HG03439 (cell line): ENCODE data around the gene NARF.
"Not testable (repeated sequence)": the region's sequence is repeated elsewhere in the genome, so short reads cannot be mapped to it uniquely, and the experiment has no call there.

Source experiments
- ATAC-seq: cut with Tn5 transposase; IDR thresholded peaks from one replicate; pipeline ENCODE4 v1.9.1; 2021; ENCODE audit warnings: mild to moderate bottlenecking, moderate library complexity; ENCODE audit not compliant: unreplicated experiment

NARF gene

DNA sequence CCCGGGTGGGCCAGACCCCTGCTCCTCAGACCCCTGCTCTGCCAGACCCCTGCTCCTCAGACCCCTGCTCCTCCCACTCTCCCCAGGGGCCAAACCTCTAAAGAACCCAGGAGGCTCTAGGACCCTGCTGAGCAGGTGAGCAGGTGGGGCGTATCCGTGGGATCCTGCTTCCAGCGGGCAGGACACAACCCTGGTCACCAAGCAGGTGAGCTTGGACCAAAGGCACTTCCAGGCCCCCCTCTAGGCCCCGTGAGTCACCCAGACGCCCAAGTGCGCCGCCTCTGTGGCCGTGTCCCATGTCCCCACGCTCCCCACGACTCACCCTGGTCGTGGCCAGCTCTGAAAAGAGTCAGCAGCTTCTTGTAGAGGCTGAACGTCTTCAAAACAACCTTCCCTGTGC lies 13.0 kb upstream of the NARF start:
- ATAC-seq: no peak

DNA sequence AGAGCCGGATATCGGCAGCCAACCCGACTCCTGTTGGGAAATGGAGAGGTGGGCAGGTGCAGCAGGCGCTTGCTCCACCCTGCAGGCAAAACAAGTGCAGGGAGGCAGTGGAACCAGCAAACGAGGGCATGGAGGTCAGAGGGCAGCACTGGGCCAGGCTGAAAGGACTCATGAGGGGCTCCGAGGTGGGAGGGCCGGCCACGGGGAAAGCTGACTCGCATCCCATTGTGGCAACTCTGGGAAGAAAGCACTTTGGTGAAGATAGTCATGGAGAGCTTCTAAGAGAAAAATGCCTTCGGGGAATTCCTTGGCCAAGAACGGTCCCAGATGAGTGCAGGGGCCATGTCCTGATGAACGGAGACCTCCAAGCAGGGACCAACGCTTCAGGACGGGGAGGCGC lies 12.4 kb upstream of the NARF start:
- ATAC-seq: no peak

DNA sequence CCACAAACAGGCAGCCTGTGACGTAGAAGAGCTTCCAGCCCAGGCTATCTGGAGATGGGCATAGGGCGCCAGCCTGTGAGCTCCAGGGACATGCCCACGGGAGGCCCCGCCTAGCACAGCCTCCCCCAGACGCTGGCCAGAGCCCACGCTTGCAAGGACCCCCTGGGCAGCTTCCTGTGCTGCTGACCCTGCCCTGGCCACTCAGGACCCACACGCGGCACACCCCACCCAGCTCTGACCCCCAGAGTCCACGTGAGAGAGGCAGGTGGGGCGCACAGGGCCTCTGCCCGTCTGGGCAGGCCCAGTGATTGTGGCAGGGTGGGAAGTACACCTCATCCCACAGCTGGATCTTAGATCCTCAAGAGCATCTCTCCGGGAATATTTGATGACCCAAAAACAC lies 11.9 kb upstream of the NARF start:
- no peak for ATAC-seq

DNA sequence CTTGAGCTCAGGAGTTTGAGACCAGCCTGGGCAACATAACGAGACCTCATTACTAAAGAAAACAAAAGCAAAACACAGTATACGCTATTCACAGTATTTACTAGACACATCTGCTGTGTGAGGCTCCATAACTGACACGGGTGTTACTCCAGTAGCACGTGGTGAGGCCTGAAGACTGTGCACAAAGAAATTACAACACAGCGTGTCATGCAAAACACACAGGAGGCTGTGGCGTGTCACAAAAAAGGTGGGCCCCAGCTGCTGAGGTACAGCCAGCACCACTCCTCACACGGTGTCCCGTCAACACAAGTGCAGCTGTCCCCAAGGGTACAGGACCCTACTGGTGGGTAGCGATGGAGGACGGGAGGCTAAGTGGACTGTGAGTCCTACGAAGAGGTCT lies 10.7 kb upstream of the NARF start:
- ATAC-seq: no peak

DNA sequence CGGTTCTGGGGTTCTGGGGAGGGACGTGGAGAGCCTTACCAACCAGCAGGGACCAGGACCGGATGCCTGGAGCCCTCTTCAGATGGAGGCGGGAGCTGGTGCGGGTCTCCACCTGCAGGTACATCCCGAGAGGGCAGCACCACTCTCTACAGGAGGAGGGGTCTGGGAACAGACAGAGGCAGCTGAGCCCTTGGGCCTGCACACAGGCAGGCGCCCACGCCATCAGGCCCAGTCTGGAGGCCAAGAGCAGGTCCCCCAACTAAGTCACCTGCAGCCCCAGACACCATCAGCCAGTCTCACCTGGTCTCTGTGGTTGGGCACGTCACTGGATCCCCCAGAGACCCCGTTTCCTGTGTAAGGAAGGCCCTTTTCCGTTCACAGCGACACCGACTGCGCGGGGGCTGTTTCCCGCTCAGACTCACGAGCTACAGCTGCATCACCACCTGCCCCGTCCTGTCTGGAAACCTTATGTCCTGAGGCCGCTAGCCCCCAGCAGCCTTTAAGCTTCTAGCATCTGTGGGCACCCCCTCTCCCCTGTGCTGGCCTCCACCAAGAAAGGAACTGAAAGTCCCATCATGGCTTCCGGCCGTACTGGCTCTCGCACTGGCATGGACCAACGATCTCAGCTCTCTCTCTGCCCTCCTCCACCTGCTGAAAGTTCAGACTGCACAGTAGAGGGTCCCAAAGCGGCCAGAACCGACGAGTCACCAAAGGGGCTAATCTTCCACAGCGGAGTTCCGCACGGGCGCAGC lies 9.2 kb upstream of the NARF start:
- ATAC-seq: peak; percentile 49

DNA sequence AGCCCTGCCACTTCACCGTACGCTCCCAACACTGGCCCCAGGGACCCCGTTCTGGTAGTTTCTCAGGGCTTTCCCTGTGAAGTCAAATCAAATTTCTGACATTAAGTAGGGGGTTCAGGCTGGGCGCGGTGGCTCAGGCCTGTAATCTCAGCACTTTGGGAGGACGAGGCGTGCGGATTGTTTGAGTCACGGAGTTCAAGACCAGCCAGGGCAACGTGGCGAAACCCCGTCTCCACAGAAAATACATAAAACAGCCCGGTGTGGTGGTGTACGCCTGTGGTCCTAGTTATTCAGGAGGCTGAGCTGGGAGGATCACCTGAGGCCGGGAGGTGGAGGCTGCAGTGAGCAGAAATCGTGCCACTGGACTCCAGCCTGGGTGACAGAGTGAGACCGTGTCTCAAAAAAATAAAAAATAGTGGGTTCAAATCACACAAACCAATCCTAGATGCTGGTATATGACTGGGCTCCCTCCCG lies 8.6 kb upstream of the NARF start:
- peak; percentile 3 for ATAC-seq

DNA sequence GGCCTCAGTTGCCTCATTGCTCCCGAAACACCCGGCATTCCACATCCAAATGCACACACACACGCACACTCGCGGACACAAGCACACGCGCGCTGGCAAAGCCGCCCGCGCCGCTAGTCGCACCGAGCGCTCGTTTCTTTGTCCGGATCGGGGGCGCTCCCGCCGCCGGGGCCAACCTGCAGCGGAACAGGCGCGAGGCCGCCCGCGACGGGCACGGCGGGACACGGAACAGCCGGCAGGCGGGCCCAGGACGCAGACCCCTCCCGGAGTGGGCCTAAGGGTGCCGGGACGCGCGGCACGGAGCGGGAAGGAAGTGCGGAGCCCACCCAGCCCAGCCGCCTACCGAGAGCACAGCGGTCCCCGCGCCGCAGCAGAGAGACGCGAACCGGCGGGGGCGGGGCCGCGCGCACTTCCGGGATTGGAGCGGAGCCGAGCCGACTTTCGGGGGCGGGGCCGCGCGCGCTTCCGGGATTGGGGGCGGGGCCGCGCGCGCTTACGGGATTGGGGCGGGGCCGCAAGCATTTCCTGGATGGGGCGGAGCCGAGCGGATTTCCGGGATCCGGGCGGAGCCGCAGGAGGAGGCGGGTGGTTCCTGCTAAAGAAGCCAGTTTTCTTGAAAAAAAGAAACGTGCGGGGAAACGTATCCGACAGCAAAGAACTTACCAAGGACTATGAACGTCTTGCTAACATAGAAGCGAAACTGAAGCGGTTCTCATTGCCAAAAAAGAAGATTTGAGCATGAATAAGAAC lies 8.0 kb upstream of the NARF start, which contains the start of gene CYBC1:
Gene CYBC1 (minus strand): TSS at position 396 of the 750 bp plus-strand sequence. CDS start 1,498 bp downstream, outside the sequence.
- ATAC-seq: peak; percentile 65

DNA sequence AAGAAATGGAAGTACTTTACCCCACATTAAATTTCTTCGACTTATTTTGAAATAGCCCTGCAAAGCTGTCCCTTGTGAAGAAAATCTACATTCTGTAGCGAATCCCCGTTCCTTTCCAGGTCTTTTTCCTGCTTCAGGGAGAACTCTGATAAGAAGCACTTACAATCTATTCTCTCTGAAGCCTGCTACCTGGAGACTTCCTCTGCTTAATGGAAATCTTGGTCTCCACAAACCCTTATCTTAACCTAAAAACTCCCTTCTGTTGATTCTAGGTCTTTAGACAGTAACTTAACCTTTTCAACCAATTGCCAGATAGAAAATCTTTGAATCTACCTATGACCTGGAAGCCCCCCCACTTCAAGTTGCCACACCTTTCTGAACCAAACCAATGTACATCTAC lies 6.4 kb upstream of the NARF start:
- no peak for ATAC-seq

DNA sequence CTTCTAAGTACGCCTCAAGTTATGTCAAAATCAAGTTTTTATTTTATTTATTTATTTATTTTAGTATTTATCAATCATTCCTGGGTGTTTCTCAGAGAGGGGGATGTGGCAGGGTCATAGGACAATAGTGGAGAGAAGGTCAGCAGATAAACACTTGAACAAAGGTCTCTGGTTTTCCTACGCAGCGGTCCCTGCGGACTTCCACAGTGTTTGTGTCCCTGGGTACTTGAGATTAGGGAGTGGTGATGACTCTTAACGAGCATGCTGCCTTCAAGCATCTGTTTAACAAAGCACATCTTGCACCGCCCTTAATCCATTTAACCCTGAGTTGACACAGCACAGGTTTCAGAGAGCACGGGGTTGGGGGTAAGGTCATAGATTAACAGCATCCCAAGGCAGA lies 5.4 kb upstream of the NARF start:
- not testable (repeated sequence) for ATAC-seq

DNA sequence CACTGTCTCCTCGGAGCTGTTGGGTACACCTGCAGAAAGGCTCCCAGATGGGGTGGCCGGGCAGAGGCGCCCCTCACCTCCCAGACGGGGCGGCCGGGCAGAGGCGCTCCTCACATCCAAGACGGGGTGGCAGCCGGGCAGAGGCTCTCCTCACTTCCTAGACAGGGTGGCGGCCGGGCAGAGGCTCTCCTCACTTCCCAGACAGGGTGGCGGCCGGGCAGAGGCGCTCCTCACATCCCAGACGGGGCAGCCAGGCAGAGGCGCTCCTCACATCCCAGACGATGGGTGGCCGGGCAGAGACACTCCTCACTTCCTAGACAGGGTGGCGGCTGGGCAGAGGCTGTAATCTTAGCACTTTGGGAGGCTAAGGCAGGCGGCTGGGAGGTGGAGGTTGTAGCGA lies 4.8 kb upstream of the NARF start:
- not testable (repeated sequence) for ATAC-seq

DNA sequence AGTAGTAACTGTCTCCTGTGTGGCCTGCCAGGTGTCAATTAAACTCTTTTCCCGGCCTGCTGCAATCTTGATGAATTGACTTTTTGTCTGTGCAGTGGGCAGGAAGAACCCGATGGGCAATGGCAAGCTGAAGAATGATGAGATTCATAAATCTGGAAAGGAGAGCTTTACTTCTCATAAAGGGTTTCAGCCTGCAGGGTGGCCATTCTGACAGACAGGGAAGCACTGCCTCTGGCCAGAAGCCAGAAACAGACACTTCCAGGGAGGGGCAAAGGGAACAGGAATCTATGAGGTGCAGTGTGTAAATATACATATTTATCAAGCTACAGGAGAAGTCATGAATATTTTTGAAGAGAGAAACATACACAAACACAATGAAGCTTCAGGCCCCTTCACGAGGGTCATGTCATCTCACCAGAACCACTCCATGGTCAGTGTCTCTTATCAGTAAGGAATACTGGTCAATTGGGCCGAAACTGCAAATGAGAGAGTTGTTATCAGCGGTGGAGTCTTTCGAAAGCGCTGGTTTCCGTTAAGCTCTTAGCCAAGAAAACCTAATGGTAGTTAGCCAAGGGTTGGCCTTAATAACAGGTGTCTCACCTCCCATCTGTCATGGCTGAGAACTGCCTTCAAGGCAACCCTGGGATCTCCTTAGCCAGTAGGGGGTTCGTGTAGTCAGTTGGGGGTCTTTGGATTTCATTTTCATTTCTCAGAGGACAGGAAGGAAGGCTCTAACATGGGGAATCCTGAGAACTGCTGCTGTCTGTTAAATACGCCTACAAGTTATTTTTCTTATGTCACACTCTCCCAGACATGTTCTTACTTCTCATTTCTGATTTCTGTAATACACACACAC lies 1.2 kb upstream of the NARF start:
- no peak for ATAC-seq

DNA sequence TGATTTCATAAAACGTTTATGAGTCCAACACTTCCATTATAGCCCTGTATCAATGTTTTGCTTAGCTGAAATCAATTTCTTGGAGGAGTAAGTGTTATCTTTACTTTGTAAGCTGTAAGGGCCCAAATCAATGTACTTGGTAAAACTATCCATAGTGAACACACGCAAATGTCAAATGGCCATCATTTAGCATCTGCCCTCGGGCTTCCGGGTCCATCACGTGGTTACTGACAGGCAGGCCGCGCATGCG lies 687 bp upstream of the NARF start:
- no peak for ATAC-seq

DNA sequence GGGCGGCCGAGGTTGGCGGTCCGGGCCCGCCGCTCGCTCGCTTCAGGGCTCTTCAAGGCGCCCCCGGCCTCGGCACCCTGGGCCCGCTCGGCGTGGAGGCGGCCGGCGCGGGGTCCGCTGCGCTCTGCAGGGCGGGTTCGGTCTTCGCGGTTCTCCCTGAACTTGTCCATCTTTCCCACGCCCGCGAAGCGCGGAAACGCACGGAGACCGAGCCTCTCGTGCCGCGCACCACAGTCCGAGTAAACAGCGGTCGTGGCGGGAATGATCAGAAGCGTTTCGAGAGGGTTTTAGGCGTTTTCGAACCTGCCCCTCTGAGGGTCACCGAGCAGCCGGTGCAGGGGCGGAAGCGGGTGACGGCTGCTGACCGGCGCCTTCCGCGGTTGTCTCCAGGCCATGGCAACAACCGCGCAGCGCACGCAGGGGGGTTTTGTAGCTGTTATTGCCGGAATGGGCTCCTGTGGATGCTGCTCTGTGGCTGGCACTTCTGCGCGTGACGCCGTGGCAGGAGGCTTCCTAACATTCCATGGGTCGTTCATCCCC lies 414 bp downstream of the NARF start:
- no peak for ATAC-seq

DNA sequence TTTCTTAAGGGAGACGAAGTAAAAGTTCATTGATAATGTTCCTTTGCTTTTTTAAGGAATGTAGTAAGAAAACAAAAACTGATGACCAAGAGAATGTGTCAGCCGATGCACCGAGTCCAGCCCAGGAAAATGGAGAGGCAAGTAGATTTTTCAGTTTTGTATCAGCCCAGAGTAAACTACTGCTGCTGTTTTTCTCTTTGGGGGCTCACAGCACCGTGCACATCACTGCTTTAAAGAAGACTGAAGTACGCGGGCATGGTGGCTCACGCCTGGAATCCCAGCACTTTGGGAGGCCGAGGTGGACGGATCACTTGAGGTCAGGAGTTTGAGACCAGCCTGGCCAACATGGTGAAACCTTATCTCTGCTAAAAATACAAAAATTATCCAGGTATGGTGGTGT lies 1.4 kb downstream of the NARF start:
- ATAC-seq: not testable (repeated sequence)

DNA sequence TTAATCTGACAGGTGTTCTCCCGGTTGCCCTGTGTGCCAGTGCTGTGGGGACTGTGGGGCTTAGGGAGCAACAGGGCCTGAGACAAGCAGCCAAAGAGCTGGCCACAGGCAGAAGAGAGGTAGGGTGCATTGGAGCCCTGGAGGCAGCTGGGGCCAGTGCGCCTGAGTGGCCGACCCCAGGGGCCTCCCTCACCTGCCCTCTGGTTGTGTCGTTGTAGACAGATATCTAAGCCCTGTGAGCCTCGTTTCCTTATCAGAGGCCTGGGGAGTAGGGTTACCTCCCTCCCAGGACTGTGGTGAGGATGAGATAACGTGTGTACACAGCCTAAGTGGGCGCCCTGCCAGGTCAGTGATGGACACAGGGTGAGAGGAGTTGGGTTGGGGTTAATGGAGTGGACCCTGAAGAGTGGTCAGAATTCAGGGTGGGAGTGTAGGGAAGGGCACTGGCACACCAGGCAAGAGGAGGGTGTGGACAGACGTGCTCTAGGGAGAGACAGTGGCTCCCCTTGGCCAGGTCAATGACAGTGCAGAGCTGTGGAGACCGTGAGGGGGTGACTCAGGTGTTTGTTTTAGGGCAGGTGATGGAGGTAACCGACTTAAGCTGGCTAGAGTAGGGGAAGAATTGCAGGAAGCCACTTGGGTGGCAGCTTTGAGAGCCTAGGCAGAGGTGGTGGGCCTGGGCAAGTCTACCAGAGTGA lies 3.4 kb downstream of the NARF start:
- no peak for ATAC-seq

DNA sequence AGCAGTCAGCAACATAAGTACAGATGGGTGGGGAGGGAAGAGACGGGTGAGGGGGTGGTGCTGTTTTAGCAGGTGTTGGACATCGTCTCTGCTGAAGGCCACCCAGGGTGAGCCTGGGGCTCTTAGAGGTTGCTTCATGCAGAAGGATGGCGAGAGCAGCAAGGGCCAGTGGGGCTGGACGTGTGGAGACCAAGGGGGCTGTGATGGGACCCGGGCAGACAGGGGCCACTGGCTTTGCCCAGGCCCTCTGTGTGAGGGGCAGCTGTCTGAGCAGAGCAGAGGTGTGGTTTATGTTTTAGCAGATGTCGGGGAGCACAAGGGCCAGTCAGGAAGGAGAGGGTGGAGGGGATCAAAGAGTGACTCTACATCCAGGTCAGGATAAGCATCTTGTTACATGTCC lies 4.8 kb downstream of the NARF start:
- no peak for ATAC-seq

DNA sequence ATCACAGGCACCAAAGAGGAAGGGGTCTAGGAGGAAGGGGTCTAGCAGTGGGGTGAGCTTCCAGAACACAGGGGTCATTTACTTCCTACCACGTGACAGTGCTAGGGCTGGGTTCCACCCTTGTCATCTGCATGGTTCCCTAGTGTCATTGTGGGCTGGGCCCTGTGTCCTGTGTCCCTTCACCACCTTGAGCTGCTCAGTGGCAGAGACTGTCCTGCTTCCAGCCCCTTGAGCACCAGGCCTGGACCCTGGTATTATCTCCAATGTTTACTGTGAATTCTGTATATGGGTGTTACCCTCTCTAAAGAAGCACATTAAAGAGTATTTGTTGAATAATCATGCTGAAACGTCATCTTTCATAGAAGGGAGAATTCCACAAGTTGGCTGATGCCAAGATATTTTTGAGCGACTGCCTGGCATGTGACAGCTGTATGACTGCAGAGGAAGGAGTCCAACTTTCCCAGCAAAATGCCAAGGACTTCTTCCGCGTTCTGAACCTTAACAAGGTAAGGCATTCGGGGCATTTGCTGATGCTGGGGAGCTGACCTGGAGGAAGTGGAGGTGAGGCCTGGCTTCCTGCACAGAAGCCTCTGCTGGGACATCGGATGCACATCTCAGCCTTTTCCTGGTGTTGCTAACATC lies 5.5 kb downstream of the NARF start:
- no peak for ATAC-seq

DNA sequence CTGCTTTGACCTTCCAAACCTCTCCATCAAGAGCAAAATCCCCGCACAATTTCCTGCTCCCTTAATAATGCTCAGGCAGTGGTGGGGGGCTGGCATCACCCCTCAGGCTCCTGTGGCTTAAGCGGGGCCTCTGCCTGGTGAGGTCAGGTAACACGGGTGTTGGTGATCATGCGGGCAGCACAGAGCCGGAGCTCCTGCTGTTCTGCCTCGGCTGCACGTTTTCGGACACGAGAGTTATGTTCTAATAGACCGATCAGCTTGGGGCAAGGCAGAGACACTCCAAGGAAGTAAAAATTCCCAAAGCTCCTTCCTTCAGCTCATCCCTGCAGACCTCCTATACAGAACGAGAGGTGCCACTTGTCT lies 6.0 kb downstream of the NARF start:
- ATAC-seq: no peak

DNA sequence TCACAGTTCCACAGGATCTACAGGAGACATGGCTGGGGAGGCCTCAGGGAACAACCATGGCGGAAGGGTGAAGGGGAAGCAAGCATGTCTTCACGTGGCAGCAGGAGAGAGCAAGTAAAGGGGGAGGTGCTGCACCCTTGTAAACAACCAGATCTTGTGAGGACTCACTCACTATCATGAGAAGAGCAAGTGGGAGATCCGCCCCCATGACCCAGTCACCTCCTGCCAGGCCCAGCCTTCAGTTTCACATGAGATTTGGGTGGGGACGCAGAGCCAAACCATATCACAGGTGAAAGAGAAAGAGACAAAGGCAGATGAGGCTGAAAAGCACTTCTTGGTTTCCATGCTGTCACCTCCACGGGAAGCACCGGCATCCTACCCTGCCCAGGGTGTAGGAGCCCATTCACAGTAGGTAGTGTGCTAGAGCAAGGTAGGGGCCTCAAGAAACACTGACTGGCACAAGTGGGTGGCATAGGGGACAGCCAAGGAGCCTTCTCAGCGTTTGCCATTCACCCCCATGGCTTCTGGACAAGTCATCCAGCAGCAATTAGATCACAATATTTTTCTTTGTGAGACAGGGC lies 6.6 kb downstream of the NARF start:
- ATAC-seq: no peak

DNA sequence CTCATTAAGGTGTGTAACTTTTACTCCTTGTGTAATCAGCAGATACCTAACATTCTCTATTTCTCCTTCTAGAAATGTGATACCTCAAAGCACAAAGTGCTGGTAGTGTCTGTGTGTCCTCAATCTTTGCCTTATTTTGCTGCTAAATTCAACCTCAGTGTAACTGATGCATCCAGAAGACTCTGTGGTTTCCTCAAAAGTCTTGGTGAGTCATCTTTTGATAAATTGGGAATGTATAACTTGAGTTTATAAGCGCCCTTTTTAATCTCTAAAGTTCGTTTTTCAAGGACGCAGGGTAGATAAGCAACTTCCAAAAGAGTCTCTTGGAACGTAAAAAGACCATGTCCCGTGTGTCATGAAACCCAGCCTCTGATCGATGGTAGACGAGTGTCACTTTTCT lies 10.2 kb downstream of the NARF start:
- no peak for ATAC-seq
